Measurements from ENCODE around the gene KCNIP1.

KCNIP1 gene

GRCh38 chr5:170552621-170553115 is 48.8 kb downstream of the KCNIP1 start:
- Mint-ChIP-seq H3K36me3 (no peaks in the 10 kb centered on the region), H3K4me3 (no peak overlapping the region), H3K9me3 (no peaks in the 10 kb centered on the region), H3K4me1 (no peaks in the 10 kb centered on the region), H3K27ac (no peak overlapping the region)
- no peak for ATAC-seq
- DNase-seq (ENCODE audit: low spot score in 2 of 2): no peak

- Mint-ChIP-seq H3K36me3 (no peaks in the 10 kb centered on the region), H3K4me1 (no peaks in the 10 kb centered on the region), H3K9me3 (no peaks in the 10 kb centered on the region), H3K27ac (no peak overlapping the region), H3K4me3 (no peak overlapping the region)
- DNase-seq (ENCODE audit: low spot score in 2 of 2): no peak
- no peak for ATAC-seq
Measured at GRCh38 chr5:170553218-170553617, 49.4 kb downstream of the KCNIP1 start.

- H3K27ac Mint-ChIP-seq: no peak overlapping the region
- no peaks in the 10 kb centered on the region for H3K4me1 Mint-ChIP-seq
- no peaks in the 10 kb centered on the region for H3K36me3 Mint-ChIP-seq
- no peaks in the 10 kb centered on the region for H3K9me3 Mint-ChIP-seq
- ATAC-seq: no peak
- DNase-seq (ENCODE audit: low spot score in 2 of 2): no peak
- H3K4me3 Mint-ChIP-seq: no peak overlapping the region
Measured at GRCh38 chr5:170554521-170555267, 50.9 kb downstream of the KCNIP1 start.

- no peak overlapping the region for H3K27ac Mint-ChIP-seq
- H3K36me3 Mint-ChIP-seq: no peaks in the 10 kb centered on the region
- no peaks in the 10 kb centered on the region for H3K9me3 Mint-ChIP-seq
- no peak for ATAC-seq
- DNase-seq (ENCODE audit: low spot score in 2 of 2): no peak
- no peaks in the 10 kb centered on the region for H3K4me1 Mint-ChIP-seq
- no peak overlapping the region for H3K4me3 Mint-ChIP-seq
Measured at GRCh38 chr5:170557314-170557713, 53.5 kb downstream of the KCNIP1 start.

- no peaks in the 10 kb centered on the region for H3K4me1 Mint-ChIP-seq
- H3K27ac Mint-ChIP-seq: no peak overlapping the region
- ATAC-seq (no peak), DNase-seq (ENCODE audit: low spot score in 2 of 2) (no peak)
- H3K9me3 Mint-ChIP-seq: no peaks in the 10 kb centered on the region
- H3K36me3 Mint-ChIP-seq: no peaks in the 10 kb centered on the region
- no peak overlapping the region for H3K4me3 Mint-ChIP-seq
Measured at GRCh38 chr5:170559296-170559695, 55.5 kb downstream of the KCNIP1 start.

- no peak overlapping the region for H3K27ac Mint-ChIP-seq
- no peak overlapping the region for H3K4me3 Mint-ChIP-seq
- ATAC-seq: no peak
- no peak for DNase-seq (ENCODE audit: low spot score in 2 of 2)
- no peaks in the 10 kb centered on the region for H3K4me1 Mint-ChIP-seq
- no peaks in the 10 kb centered on the region for H3K36me3 Mint-ChIP-seq
- H3K9me3 Mint-ChIP-seq: no peaks in the 10 kb centered on the region
Measured at GRCh38 chr5:170560938-170561337, 57.1 kb downstream of the KCNIP1 start.

GRCh38 chr5:170562166-170562874 is 58.5 kb downstream of the KCNIP1 start:
- ATAC-seq: peak; percentile 3
- no peaks in the 10 kb centered on the region for H3K9me3 Mint-ChIP-seq
- DNase-seq (ENCODE audit: low spot score in 2 of 2): no peak
- H3K4me1 Mint-ChIP-seq: no peaks in the 10 kb centered on the region
- no peak overlapping the region for H3K27ac Mint-ChIP-seq
- H3K4me3 Mint-ChIP-seq: no peak overlapping the region
- H3K36me3 Mint-ChIP-seq: no peaks in the 10 kb centered on the region

GRCh38 chr5:170562875-170563228 is 59.0 kb downstream of the KCNIP1 start:
- Mint-ChIP-seq H3K4me1 (no peaks in the 10 kb centered on the region), H3K4me3 (no peak overlapping the region), H3K9me3 (no peaks in the 10 kb centered on the region), H3K36me3 (no peaks in the 10 kb centered on the region), H3K27ac (no peak overlapping the region)
- ATAC-seq: no peak
- no peak for DNase-seq (ENCODE audit: low spot score in 2 of 2)

- H3K9me3 Mint-ChIP-seq: no peaks in the 10 kb centered on the region
- H3K4me3 Mint-ChIP-seq: no peak overlapping the region
- no peaks in the 10 kb centered on the region for H3K4me1 Mint-ChIP-seq
- ATAC-seq (no peak), DNase-seq (ENCODE audit: low spot score in 2 of 2) (no peak)
- H3K27ac Mint-ChIP-seq: no peak overlapping the region
- no peaks in the 10 kb centered on the region for H3K36me3 Mint-ChIP-seq
Measured at GRCh38 chr5:170563824-170564567, 60.2 kb downstream of the KCNIP1 start.

- Mint-ChIP-seq H3K9me3 (no peaks in the 10 kb centered on the region), H3K36me3 (no peaks in the 10 kb centered on the region), H3K4me1 (no peaks in the 10 kb centered on the region), H3K4me3 (no peak overlapping the region), H3K27ac (no peak overlapping the region)
- no peak for DNase-seq (ENCODE audit: low spot score in 2 of 2)
- no peak for ATAC-seq
Measured at GRCh38 chr5:170565072-170565471, 61.3 kb downstream of the KCNIP1 start.

GRCh38 chr5:170569101-170569500 is 65.3 kb downstream of the KCNIP1 start:
- H3K9me3 Mint-ChIP-seq: no peaks in the 10 kb centered on the region
- DNase-seq (ENCODE audit: low spot score in 2 of 2): no peak
- H3K36me3 Mint-ChIP-seq: no peaks in the 10 kb centered on the region
- peaks cover 7% of the 10 kb centered on the region for H3K4me1 Mint-ChIP-seq
- no peak overlapping the region for H3K4me3 Mint-ChIP-seq
- no peak for ATAC-seq
- no peak overlapping the region for H3K27ac Mint-ChIP-seq

GRCh38 chr5:170570476-170570875 is 66.7 kb downstream of the KCNIP1 start:
- Mint-ChIP-seq H3K27ac (no peak overlapping the region), H3K4me1 (peaks cover 7% of the 10 kb centered on the region), H3K9me3 (no peaks in the 10 kb centered on the region), H3K4me3 (no peak overlapping the region), H3K36me3 (no peaks in the 10 kb centered on the region)
- ATAC-seq: no peak
- DNase-seq (ENCODE audit: low spot score in 2 of 2): no peak

- no peak for ATAC-seq
- Mint-ChIP-seq H3K36me3 (no peaks in the 10 kb centered on the region), H3K27ac (no peak overlapping the region), H3K4me3 (no peak overlapping the region), H3K9me3 (no peaks in the 10 kb centered on the region), H3K4me1 (peaks cover 7% of the 10 kb centered on the region)
- no peak for DNase-seq (ENCODE audit: low spot score in 2 of 2)
Measured at GRCh38 chr5:170571281-170571731, 67.5 kb downstream of the KCNIP1 start.

- ATAC-seq (peak; percentile 92), DNase-seq (ENCODE audit: low spot score in 2 of 2) (peak in 1 of 2 donors; percentile 65)
- no peak overlapping the region for H3K27ac Mint-ChIP-seq
- no peaks in the 10 kb centered on the region for H3K9me3 Mint-ChIP-seq
- H3K36me3 Mint-ChIP-seq: no peaks in the 10 kb centered on the region
- no peak overlapping the region for H3K4me3 Mint-ChIP-seq
- H3K4me1 Mint-ChIP-seq: peaks cover 7% of the 10 kb centered on the region
Measured at GRCh38 chr5:170571875-170572852, 68.3 kb downstream of the KCNIP1 start.

- Mint-ChIP-seq H3K27ac (no peak overlapping the region), H3K4me1 (peaks cover 7% of the 10 kb centered on the region), H3K36me3 (no peaks in the 10 kb centered on the region), H3K9me3 (no peaks in the 10 kb centered on the region), H3K4me3 (no peak overlapping the region)
- ATAC-seq (no peak), DNase-seq (ENCODE audit: low spot score in 2 of 2) (no peak)
Measured at GRCh38 chr5:170573114-170573513, 69.3 kb downstream of the KCNIP1 start.

Data from stimulated activated effector memory CD8-positive, alpha-beta T cell treated with anti-CD3 and anti-CD28 coated beads, Interleukin-12 subunit alpha, Interleukin-12 subunit beta, amount 100 ng/mL, for 72 hours (primary cell).